ENCODE measurements around the gene BAD. TPM values are rescaled to one million over a fixed set of nuclear protein-coding genes. Genes with fewer than 3 reads are reported as not detected.
"Not testable (repeated sequence)": the region's sequence is repeated elsewhere in the genome, so short reads cannot be mapped to it uniquely, and the experiment has no call there.

The BAD gene
- total and polyA plus RNA-seq, 2 of the 13 experiments (the other 11 are each of a cell fraction or from before 2014, with no cell fraction given), result 17.9 to 28.5 TPM

DNA sequence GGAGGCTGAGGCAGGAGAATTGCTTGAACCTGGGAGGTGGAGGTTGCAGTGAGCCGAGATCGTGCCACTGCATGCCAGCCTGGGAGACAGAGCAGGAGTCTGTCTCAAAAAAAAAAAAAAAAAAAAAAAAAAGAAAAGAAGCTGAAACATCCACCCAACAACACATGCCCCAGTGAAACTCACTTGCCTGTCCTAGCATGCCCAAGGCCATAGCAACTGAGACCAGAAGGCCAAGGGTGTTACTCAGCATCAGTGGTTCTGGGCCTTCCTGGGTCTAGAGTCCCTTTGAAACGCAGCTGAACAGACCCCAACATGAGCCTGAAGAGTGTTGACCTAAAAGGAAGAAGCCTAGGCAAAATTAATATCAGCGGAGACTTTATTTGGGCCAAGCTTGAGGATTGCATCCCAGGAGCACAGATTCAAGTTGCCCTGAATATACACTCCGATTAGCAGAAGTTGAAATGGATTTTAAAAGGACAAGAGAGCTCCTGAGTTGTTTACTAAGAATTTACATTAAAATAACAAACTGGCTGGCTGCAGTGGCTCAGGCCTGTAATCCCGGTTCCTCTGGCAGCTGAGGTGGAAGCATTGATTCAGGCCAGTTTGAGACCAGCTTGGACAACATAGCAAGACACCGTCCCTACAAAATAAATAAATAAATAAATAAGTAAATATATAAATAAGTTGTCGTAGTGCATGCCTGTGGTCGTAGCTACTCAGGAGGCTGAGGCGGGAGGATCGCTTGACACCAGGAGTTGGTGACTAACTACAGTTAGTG lies 40.4 kb upstream of the BAD start (continued):
- TF ChIP-seq, protein P1, sequence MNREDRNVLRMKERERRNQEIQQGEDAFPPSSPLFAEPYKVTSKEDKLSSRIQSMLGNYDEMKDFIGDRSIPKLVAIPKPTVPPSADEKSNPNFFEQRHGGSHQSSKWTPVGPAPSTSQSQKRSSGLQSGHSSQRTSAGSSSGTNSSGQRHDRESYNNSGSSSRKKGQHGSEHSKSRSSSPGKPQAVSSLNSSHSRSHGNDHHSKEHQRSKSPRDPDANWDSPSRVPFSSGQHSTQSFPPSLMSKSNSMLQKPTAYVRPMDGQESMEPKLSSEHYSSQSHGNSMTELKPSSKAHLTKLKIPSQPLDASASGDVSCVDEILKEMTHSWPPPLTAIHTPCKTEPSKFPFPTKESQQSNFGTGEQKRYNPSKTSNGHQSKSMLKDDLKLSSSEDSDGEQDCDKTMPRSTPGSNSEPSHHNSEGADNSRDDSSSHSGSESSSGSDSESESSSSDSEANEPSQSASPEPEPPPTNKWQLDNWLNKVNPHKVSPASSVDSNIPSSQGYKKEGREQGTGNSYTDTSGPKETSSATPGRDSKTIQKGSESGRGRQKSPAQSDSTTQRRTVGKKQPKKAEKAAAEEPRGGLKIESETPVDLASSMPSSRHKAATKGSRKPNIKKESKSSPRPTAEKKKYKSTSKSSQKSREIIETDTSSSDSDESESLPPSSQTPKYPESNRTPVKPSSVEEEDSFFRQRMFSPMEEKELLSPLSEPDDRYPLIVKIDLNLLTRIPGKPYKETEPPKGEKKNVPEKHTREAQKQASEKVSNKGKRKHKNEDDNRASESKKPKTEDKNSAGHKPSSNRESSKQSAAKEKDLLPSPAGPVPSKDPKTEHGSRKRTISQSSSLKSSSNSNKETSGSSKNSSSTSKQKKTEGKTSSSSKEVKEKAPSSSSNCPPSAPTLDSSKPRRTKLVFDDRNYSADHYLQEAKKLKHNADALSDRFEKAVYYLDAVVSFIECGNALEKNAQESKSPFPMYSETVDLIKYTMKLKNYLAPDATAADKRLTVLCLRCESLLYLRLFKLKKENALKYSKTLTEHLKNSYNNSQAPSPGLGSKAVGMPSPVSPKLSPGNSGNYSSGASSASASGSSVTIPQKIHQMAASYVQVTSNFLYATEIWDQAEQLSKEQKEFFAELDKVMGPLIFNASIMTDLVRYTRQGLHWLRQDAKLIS (CRISPR knock-in tag; IDR thresholded peaks at IDR 0.05), result no peak
- TF ChIP-seq SMC3 (IDR thresholded peaks at IDR 0.05; ENCODE audit: low read length), result no peak
- no peak for TF ChIP-seq ZNF101 (CRISPR knock-in tag; IDR thresholded peaks at IDR 0.05; ENCODE audit: borderline replicate concordance, low read depth)

DNA sequence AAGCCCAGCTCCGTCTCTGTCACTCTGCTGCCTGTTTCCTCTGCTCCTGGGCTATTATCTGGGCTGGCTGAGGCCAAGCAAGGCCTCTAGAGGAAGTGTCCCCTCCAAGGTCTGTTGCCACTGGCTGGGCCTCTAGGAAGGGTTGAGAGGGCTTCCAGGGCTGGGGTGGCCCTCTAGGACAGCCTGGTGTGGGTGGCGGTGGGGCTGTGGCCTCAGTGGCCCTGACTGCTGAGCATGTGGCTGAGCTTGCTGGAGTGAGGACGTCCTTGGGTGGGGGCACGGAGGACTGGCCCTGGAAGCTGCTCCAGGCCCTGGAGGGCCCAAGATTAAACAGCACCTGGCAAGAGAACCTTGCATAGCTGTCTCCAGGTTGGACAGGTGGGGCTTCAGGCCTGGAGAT lies 39.5 kb upstream of the BAD start:
- BruUV-seq (replicated peaks); H3K79me2 ChIP-seq (ENCODE audit: insufficient read depth, low read length); H3K9me3 ChIP-seq (ENCODE audit: low read length); H4K20me1 ChIP-seq (ENCODE audit: insufficient read depth, low read length); H2AFZ ChIP-seq (ENCODE audit: low read length); H3K27ac ChIP-seq (ENCODE audit: extremely low read length, insufficient read depth, low read length); H3K9ac ChIP-seq (ENCODE audit: insufficient read depth, low read depth, low read length); in situ Hi-C loops (cut with HindIII; ENCODE audit: extremely low pct_ligation_motif_present, low pct_unique_long_range_greater_than_20kb); H3K27me3 ChIP-seq (ENCODE audit: control insufficient read depth in 1 of 2, insufficient read depth in 2 of 2, low read length in 2 of 2); FAIRE-seq; intact Hi-C loops (cut with micrococcal nuclease; ENCODE audit: unreplicated experiment); CTCF ChIA-PET (ENCODE audit: low intra/inter-chr PET ratio, low total read pairs); H3K4me3 ChIP-seq (replicated peaks in 1 of 3; ENCODE audit: insufficient read depth in 1 of 3, low read depth in 2 of 3, low read length in 3 of 3); DNase-seq (ENCODE audit: low spot score); H3K4me2 ChIP-seq (ENCODE audit: low read depth, low read length): not testable (repeated sequence)
- H3K4me1 ChIP-seq (ENCODE audit: insufficient read depth, low read length), result peaks cover 15% of the 10 kb centered on the region
- whole genome bisulfite sequencing (ENCODE audit: low lambda C conversion rate), result 80% methylated on average over 3 of the region's 4 CpGs
- POLR2A ChIA-PET, result interaction anchor here (1.4 kb wide), 1 partner anchor 8 kb away, joined by 6 read pairs; no protein-coding TSS in a partner anchor
- H3K36me3 ChIP-seq (replicated peaks in 1 of 2; ENCODE audit: control insufficient read depth in 1 of 2, insufficient read depth in 2 of 2, low read length in 2 of 2), result peaks cover 1 to 15% of the 10 kb centered on the region in 2 experiments; a peak in 1 of 5 replicates
- ATAC-seq, result peak; percentile 32
